ENCODE measurements around the gene FIG4. TPM values are rescaled to one million over a fixed set of nuclear protein-coding genes. Genes with fewer than 3 reads are reported as not detected.

Gene FIG4
- total RNA-seq, 1 experiment from 2014 or later, result 23.1 TPM

DNA sequence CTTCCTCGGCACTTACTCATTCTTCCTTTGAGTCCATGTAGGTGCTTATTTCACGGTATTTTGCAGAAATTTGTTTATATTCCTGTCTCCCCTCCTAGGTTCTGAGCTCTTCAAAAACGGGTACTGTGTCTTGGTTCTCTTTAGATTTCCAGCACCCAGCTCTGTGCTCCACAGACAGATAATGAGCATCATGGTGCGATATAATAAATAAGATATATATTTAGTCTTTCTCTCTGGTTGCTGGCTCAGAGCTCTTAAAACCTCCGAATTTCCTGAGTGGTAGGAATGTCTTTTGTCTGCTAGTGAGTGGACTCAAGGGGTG is 179.0 kb downstream of the FIG4 start:
- Histone ChIP-seq H4K8ac (replicated peaks; ENCODE audit: insufficient read length, low read depth, low read length) (no peak overlapping the region), H2BK5ac (ENCODE audit: insufficient read length, low read length) (no peak overlapping the region), H3T11ph (ENCODE audit: low read length) (no peak overlapping the region), H3K4me2 (ENCODE audit: insufficient read depth, insufficient read length, low read length) (no peak overlapping the region), H3K27ac (ENCODE audit: insufficient read length, low read depth, low read length) (no peak overlapping the region), H4K5ac (ENCODE audit: insufficient read length, low read depth, low read length) (no peak overlapping the region), H3K23me2 (ENCODE audit: insufficient read length, low read depth, low read length, poor library complexity, severe bottlenecking) (no peaks in the 10 kb centered on the region), H3K14ac (ENCODE audit: insufficient read depth, low read length) (no peak overlapping the region), H3K9ac (ENCODE audit: extremely low read depth, insufficient read length, low read length) (no peak overlapping the region), H4K20me1 (ENCODE audit: control insufficient read depth, insufficient read depth, insufficient read length) (no peaks in the 10 kb centered on the region), H3K23ac (ENCODE audit: insufficient read length, low read depth, low read length) (no peak overlapping the region), H3K9me3 (ENCODE audit: control insufficient read depth, low read depth, low read length) (no peaks in the 10 kb centered on the region), H2BK12ac (ENCODE audit: insufficient read length, low read depth, low read length) (no peak overlapping the region), H3K79me2 (ENCODE audit: insufficient read depth, low read length) (no peaks in the 10 kb centered on the region), H3K56ac (ENCODE audit: insufficient read length, low read depth, low read length) (no peak overlapping the region), H3K4me1 (ENCODE audit: insufficient read depth, low read length) (peaks cover 6% of the 10 kb centered on the region; the same call in 1 of the 2 replicates), H3K18ac (ENCODE audit: insufficient read length, low read depth, low read length) (no peak overlapping the region), H3K4ac (ENCODE audit: low read depth, low read length) (no peak overlapping the region), H2BK15ac (ENCODE audit: low read depth, low read length) (no peak overlapping the region), H4K91ac (ENCODE audit: insufficient read length, low read depth, low read length) (no peak overlapping the region), H3K79me1 (ENCODE audit: insufficient read depth, low read depth, low read length, poor library complexity, severe bottlenecking) (no peaks in the 10 kb centered on the region), H2AFZ (ENCODE audit: low read length) (no peak overlapping the region), H2BK20ac (ENCODE audit: low read depth, low read length, poor library complexity, severe bottlenecking) (no peak overlapping the region), H2BK120ac (ENCODE audit: low read depth, low read length, poor library complexity, severe bottlenecking) (no peak overlapping the region), H2AK5ac (ENCODE audit: insufficient read length, low read length) (no peak overlapping the region), H3K27me3 (ENCODE audit: insufficient read depth, low read length) (no peaks in the 10 kb centered on the region)
- H3K27me3 Mint-ChIP-seq (ENCODE audit: low read depth), result no peaks in the 10 kb centered on the region; the same call in 1 of the 2 replicates
- TF ChIP-seq, protein P1, sequence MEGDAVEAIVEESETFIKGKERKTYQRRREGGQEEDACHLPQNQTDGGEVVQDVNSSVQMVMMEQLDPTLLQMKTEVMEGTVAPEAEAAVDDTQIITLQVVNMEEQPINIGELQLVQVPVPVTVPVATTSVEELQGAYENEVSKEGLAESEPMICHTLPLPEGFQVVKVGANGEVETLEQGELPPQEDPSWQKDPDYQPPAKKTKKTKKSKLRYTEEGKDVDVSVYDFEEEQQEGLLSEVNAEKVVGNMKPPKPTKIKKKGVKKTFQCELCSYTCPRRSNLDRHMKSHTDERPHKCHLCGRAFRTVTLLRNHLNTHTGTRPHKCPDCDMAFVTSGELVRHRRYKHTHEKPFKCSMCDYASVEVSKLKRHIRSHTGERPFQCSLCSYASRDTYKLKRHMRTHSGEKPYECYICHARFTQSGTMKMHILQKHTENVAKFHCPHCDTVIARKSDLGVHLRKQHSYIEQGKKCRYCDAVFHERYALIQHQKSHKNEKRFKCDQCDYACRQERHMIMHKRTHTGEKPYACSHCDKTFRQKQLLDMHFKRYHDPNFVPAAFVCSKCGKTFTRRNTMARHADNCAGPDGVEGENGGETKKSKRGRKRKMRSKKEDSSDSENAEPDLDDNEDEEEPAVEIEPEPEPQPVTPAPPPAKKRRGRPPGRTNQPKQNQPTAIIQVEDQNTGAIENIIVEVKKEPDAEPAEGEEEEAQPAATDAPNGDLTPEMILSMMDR (conservative IDR thresholded peaks at IDR 0.05), result no peak
- H3K9me3 Mint-ChIP-seq, result no peaks in the 10 kb centered on the region; a peak in 1 of 5 replicates
- H3K4me1 Mint-ChIP-seq, result peaks cover 25 to 28% of the 10 kb centered on the region in 2 experiments
- peaks cover 0 to 7% (median 2%) of the 10 kb centered on the region in 3 experiments; a peak in 2 of 7 replicates for H3K36me3 Mint-ChIP-seq (ENCODE audit: insufficient read depth in 1 of 3, low read depth in 3 of 3)
- no peak for DNase-seq
- WGBS (ENCODE audit: extremely low coverage, insufficient read length, low lambda C conversion rate), result no CpG with 5 or more reads among the region's 5 CpGs
- H3K4me3 Mint-ChIP-seq, result no peak overlapping the region
- no peak overlapping the region; a peak in 1 of 7 replicates for H3K27ac Mint-ChIP-seq
